ENCODE data around the gene MYBPC2.
"Not testable (repeated sequence)": the region's sequence is repeated elsewhere in the genome, so short reads cannot be mapped to it uniquely, and the experiment has no call there.

The MYBPC2 gene

GRCh38 chr19:50459638-50460037 lies 26.9 kb downstream of the MYBPC2 start:
- no peak for DNase-seq (ENCODE audit: low read depth)

- DNase-seq (ENCODE audit: low read depth), result peak; percentile 6
These were observed 27.6 kb downstream of the MYBPC2 start for GRCh38 chr19:50460161-50460765.

- peak; percentile 53 for DNase-seq (ENCODE audit: low read depth)
These were observed 28.6 kb downstream of the MYBPC2 start for GRCh38 chr19:50461066-50461875.

- no peak for DNase-seq (ENCODE audit: low read depth)
These were observed 30.3 kb downstream of the MYBPC2 start for GRCh38 chr19:50462970-50463369.

GRCh38 chr19:50464348-50464747 lies 31.7 kb downstream of the MYBPC2 start:
- DNase-seq (ENCODE audit: low read depth), result no peak

GRCh38 chr19:50465000-50465399 lies 32.3 kb downstream of the MYBPC2 start:
- DNase-seq (ENCODE audit: low read depth), result no peak

GRCh38 chr19:50465986-50466705 lies 33.5 kb downstream of the MYBPC2 start:
- no peak for DNase-seq (ENCODE audit: low read depth)

- no peak for DNase-seq (ENCODE audit: low read depth)
These were observed 34.0 kb downstream of the MYBPC2 start for GRCh38 chr19:50466706-50467039.

- no peak for DNase-seq (ENCODE audit: low read depth)
These were observed 34.9 kb downstream of the MYBPC2 start for GRCh38 chr19:50467566-50467965.

GRCh38 chr19:50468818-50469217 lies 36.1 kb downstream of the MYBPC2 start:
- no peak for DNase-seq (ENCODE audit: low read depth)

GRCh38 chr19:50473336-50473735 lies 40.6 kb downstream of the MYBPC2 start:
- not testable (repeated sequence) for DNase-seq (ENCODE audit: low read depth)

GRCh38 chr19:50475101-50475568 lies 42.4 kb downstream of the MYBPC2 start:
- no peak for DNase-seq (ENCODE audit: low read depth)

GRCh38 chr19:50475736-50476223 lies 43.1 kb downstream of the MYBPC2 start:
- no peak for DNase-seq (ENCODE audit: low read depth)

- peak; percentile 92 for DNase-seq (ENCODE audit: low read depth)
These were observed 43.7 kb downstream of the MYBPC2 start, which contains the start of the genes EMC10 and GARIN5A for GRCh38 chr19:50476224-50476906. TSS of gene EMC10 (plus strand) at chr19:50476507. CDS start at chr19:50476545, 38 bp downstream. TSS of gene GARIN5A (minus strand) at chr19:50476848. CDS start at chr19:50476388, 460 bp downstream.

- no peak for DNase-seq (ENCODE audit: low read depth)
These were observed 44.2 kb downstream of the MYBPC2 start for GRCh38 chr19:50476907-50477238.

- DNase-seq (ENCODE audit: low read depth), result no peak
These were observed 45.2 kb downstream of the MYBPC2 start for GRCh38 chr19:50477751-50478515.

GRCh38 chr19:50478901-50479715 lies 46.4 kb downstream of the MYBPC2 start:
- no peak for DNase-seq (ENCODE audit: low read depth)

GRCh38 chr19:50479761-50480251 lies 47.1 kb downstream of the MYBPC2 start:
- no peak for DNase-seq (ENCODE audit: low read depth)

GRCh38 chr19:50480281-50481111 lies 47.8 kb downstream of the MYBPC2 start:
- no peak for DNase-seq (ENCODE audit: low read depth)

Data from amniotic epithelial cell (primary cell).